ENCODE measurements around the gene SERTAD1.
"Not testable (repeated sequence)": the region's sequence is repeated elsewhere in the genome, so short reads cannot be mapped to it uniquely, and the experiment has no call there.

The SERTAD1 gene

GRCh38 chr19:40421993-40422747 is 3.6 kb downstream of the SERTAD1 start:
- DNase-seq (ENCODE audit: low read depth) = no peak

GRCh38 chr19:40420766-40421765 is 4.7 kb downstream of the SERTAD1 start:
- DNase-seq (ENCODE audit: low read depth) = peak; percentile 49

GRCh38 chr19:40420451-40420765 is 5.4 kb downstream of the SERTAD1 start:
- DNase-seq (ENCODE audit: low read depth) = no peak

- DNase-seq (ENCODE audit: low read depth) = no peak
Observed at GRCh38 chr19:40419780-40420179, 6.0 kb downstream of the SERTAD1 start.

GRCh38 chr19:40419066-40419612 is 6.7 kb downstream of the SERTAD1 start:
- no peak for DNase-seq (ENCODE audit: low read depth)

GRCh38 chr19:40418040-40418439 is 7.8 kb downstream of the SERTAD1 start:
- no peak for DNase-seq (ENCODE audit: low read depth)

GRCh38 chr19:40417643-40417981 is 8.2 kb downstream of the SERTAD1 start:
- no peak for DNase-seq (ENCODE audit: low read depth)

- DNase-seq (ENCODE audit: low read depth) = no peak
Observed at GRCh38 chr19:40416918-40417642, 8.7 kb downstream of the SERTAD1 start.

GRCh38 chr19:40415768-40416167 is 10.0 kb downstream of the SERTAD1 start:
- no peak for DNase-seq (ENCODE audit: low read depth)

GRCh38 chr19:40414542-40415535 is 11.0 kb downstream of the SERTAD1 start:
- no peak for DNase-seq (ENCODE audit: low read depth)

GRCh38 chr19:40413291-40413845 is 12.4 kb downstream of the SERTAD1 start, which contains the start of gene PRX:
TSS of gene PRX (minus strand) at chr19:40413378. CDS start at chr19:40407932, 5,446 bp downstream.
- no peak for DNase-seq (ENCODE audit: low read depth)

GRCh38 chr19:40412866-40413265 is 12.9 kb downstream of the SERTAD1 start:
- DNase-seq (ENCODE audit: low read depth) = no peak

GRCh38 chr19:40411958-40412499 is 13.8 kb downstream of the SERTAD1 start:
- DNase-seq (ENCODE audit: low read depth) = no peak

GRCh38 chr19:40411125-40411842 is 14.5 kb downstream of the SERTAD1 start:
- no peak for DNase-seq (ENCODE audit: low read depth)

- no peak for DNase-seq (ENCODE audit: low read depth)
Observed at GRCh38 chr19:40410030-40410389, 15.8 kb downstream of the SERTAD1 start.

GRCh38 chr19:40408598-40408925 is 17.2 kb downstream of the SERTAD1 start:
- not testable (repeated sequence) for DNase-seq (ENCODE audit: low read depth)

- no peak for DNase-seq (ENCODE audit: low read depth)
Observed at GRCh38 chr19:40407714-40408597, 17.8 kb downstream of the SERTAD1 start.

GRCh38 chr19:40403262-40403984 is 22.4 kb downstream of the SERTAD1 start:
- peak; percentile 49 for DNase-seq (ENCODE audit: low read depth)

Data from activated gamma-delta T cell treated with anti-CD3 and anti-CD28 coated beads, Interleukin-2, amount 50 U/mL, for 16 hours (primary cell).